Mesodermal cell (in vitro differentiated cells): ENCODE measurements around the gene KIAA1328.

Experiments used
- H3K27ac ChIP-seq: 2 replicates; pipeline ENCODE4 v1.7.0; 2013; ENCODE audit warnings: mild to moderate bottlenecking, low read depth, low read length, moderate library complexity; ENCODE audit not compliant: severe bottlenecking
- H3K36me3 ChIP-seq: 2 replicates; pipeline ENCODE4 v1.7.1; 2013; ENCODE audit warnings: mild to moderate bottlenecking, low read length, moderate library complexity; ENCODE audit not compliant: control insufficient read depth, insufficient read depth
- H3K4me1 ChIP-seq: one replicate; pipeline ENCODE4 v1.7.1; 2013; ENCODE audit warnings: mild to moderate bottlenecking, low read length; ENCODE audit not compliant: insufficient read depth, control insufficient read depth, poor library complexity, severe bottlenecking
- H3K4me3 ChIP-seq: 2 replicates; pipeline ENCODE4 v1.7.0; 2013; ENCODE audit warnings: low read length, control low read depth, mild to moderate bottlenecking; ENCODE audit not compliant: insufficient read depth, poor library complexity, severe bottlenecking; ENCODE audit errors: extremely low read depth
- H3K9me3 ChIP-seq: 2 replicates; pipeline ENCODE4 v1.7.1; 2013; ENCODE audit warnings: mild to moderate bottlenecking, low read length, moderate library complexity; ENCODE audit not compliant: control insufficient read depth
- WGBS, 2 experiments: methylation state at CpG; one replicate each; pipeline ENCODE4 v1.1.5; 2013; ENCODE audit warnings: missing lambda C conversion rate in 2 of 2; ENCODE audit not compliant: insufficient coverage in 2 of 2; 5-methylcytosine and 5-hydroxymethylcytosine counted together

Gene KIAA1328

DNA sequence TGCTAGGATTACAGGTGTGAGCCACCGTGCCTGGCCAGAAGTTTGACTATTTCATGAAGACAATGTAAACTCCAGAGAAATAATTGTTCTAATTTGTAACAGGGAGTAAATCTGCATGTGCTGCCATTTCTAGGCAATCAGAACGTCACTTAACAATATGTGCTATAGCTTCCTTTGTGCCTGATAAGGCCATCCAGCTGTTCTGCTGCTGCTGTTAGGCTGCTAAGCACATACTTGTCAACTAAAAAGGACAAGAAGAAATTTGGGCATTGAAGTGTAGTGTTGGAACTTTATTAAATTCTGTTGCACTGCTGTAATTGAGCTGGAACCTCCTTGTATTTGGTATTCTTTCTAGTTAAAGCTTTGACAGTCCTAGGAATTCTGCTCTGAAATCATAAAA lies 57.1 kb downstream of the KIAA1328 start:
- Histone ChIP-seq H3K9me3 (no peaks in the 10 kb centered on the region), H3K27ac (no peak overlapping the region), H3K4me1 (peaks cover 12% of the 10 kb centered on the region), H3K4me3 (no peak overlapping the region), H3K36me3 (no peaks in the 10 kb centered on the region)
- 100% methylated on average over 2 of the region's 2 CpGs for WGBS, 2 experiments

DNA sequence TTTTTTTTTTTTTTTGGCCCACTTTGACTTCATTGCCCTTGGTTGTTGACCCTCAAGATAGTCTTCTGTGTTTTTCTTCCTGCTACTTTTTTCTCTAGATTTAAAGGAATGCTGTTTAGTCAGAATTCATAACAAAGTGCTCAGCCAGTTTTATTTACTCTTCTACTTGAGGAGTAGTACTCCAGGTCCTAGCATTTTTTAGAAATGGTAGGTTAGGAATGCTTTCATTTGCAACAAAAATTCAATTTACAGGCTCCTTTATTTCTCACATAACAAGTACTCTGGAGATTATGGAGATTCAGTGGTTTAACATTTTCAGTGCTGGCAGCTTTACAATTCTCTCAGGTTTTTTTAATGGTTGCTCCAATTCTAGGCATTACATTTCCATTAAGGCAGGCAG lies 58.2 kb downstream of the KIAA1328 start:
- Histone ChIP-seq H3K4me1 (peaks cover 12% of the 10 kb centered on the region), H3K36me3 (no peaks in the 10 kb centered on the region), H3K4me3 (no peak overlapping the region), H3K27ac (no peak overlapping the region), H3K9me3 (no peaks in the 10 kb centered on the region)

DNA sequence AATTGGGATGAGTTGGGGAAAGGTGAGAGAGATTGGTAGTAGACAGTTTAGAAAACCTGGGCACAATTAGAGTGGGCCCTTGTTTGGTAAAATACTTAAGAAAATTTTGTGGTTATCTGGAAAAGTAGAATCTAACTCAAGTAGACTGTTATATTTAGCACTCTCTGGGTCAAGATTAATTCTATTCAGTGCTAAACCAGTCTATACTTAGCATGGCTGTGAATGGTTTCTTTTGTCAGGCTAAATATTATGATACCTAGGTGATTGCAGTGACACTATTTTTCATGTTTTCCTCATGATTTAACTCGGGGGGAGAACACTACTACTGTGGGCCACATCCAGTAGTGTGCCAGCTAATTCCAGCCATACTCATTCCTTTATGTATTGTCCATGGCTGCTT lies 58.9 kb downstream of the KIAA1328 start:
- Histone ChIP-seq H3K4me1 (peaks cover 12% of the 10 kb centered on the region), H3K9me3 (no peaks in the 10 kb centered on the region), H3K4me3 (no peak overlapping the region), H3K27ac (no peak overlapping the region), H3K36me3 (no peaks in the 10 kb centered on the region)
- 60 to 86% methylated on average over 1 of the region's 1 CpG for WGBS, 2 experiments

DNA sequence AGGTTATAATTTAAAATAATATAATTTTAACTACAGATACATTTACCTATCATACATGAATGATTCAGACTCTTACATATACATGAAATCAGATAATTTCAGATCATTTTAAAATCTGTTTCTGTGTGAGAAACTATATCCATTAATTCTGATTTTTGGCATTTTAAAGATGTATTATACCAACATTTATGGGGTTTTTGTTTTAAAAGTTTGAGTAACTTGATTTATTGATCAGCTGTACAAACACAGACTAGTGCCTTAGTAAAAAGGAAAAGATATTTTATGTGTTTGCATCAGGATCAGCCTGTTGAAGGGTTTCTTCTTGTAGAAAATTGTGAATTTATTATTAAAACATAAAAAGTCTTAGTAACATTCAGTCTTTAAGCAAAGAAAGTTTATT lies 59.9 kb downstream of the KIAA1328 start:
- no peak overlapping the region for H3K27ac ChIP-seq
- H3K36me3 ChIP-seq, result no peaks in the 10 kb centered on the region
- H3K4me1 ChIP-seq, result peaks cover 12% of the 10 kb centered on the region

DNA sequence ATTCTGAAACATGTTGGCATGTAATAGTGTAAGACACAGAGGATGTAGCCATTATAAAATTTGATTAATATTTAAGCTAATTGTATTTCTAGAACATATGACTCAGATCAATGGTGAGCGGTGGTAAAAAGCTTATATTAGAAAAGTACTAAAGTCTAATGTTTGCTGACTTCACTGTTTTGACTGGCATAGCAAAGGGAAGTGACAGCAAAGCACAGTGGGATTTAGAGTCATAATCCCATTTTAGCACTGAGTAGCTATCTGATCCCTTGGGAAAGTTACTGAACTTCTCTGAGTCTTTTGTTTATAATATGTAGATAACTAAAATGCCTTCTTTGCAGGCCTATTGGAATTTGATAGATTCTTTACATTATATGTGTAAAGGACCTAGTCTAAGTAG lies 60.4 kb downstream of the KIAA1328 start:
- Histone ChIP-seq H3K4me3 (no peak overlapping the region), H3K4me1 (peaks cover 12% of the 10 kb centered on the region), H3K27ac (no peak overlapping the region), H3K36me3 (no peaks in the 10 kb centered on the region), H3K9me3 (no peaks in the 10 kb centered on the region)
- no CpG with 5 or more reads among the region's 1 CpG for WGBS, 2 experiments

More for the DNA sequence above, 59.9 kb downstream of the KIAA1328 start:
- Histone ChIP-seq H3K9me3 (no peaks in the 10 kb centered on the region), H3K4me3 (no peak overlapping the region)

DNA sequence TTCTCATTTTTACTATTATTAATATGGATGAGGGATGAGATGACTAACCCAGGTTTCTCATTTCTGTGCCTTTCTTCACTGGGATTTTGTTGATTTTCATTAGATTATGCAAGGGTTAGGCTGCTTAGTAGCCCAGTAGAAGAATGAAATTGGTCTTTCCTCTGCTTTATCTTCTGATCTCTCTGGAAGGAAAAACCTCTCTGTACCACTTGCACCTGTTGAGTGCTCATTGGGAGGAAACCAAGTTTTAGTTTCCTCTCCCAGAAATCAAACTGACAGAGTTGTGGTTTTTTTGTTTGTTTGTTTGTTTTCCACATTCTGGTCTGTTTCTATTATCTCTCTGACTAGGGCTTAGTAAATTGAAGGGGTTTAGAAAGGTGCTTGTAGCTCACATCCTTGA lies 60.8 kb downstream of the KIAA1328 start:
- no peaks in the 10 kb centered on the region for H3K9me3 ChIP-seq
- H3K27ac ChIP-seq, result no peak overlapping the region
- no peaks in the 10 kb centered on the region for H3K36me3 ChIP-seq
- no peak overlapping the region for H3K4me3 ChIP-seq
- peaks cover 12% of the 10 kb centered on the region for H3K4me1 ChIP-seq

DNA sequence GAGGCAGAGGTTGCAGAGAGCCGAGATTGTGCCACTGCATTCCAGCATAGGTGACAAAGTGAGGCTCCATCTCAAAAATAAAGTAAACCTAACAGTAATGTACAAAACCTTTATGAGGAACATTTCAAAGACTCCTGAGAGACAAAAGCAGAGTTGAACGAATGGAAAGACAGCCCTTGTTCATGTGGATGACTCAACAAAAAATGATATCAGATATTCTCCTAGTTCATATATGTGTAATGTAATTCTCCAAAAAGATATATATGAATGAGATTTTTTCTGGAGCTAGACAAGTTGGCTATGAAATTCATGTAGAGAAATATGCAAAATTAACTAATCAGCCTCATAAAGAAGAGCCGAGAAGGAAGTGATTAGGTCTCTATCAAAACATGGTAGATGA lies 61.7 kb downstream of the KIAA1328 start:
- H3K36me3 ChIP-seq, result no peaks in the 10 kb centered on the region
- 86 to 100% methylated on average over 1 of the region's 3 CpGs for WGBS, 2 experiments
- no peaks in the 10 kb centered on the region for H3K9me3 ChIP-seq
- no peak overlapping the region for H3K27ac ChIP-seq
- H3K4me3 ChIP-seq, result no peak overlapping the region
- peaks cover 12% of the 10 kb centered on the region for H3K4me1 ChIP-seq

DNA sequence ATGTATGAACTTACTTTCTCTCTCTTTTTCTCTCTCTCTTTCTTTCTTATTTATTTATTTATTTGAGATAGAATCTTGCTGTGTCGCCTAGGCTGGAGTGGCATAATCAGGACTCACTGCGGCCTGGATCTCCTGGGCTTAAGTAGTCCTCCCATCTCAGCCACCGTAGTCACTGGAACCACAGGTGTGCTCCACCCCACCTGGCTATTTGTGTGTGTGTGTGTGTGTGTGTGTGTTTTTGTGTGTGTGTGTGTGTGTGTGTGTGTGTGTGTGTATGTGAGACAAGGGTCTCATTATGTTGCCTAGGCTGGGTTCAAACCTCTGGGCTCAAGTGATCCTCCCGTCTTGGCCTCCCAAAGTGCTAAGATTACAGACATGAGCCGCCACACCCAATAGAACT lies 64.3 kb downstream of the KIAA1328 start:
- Histone ChIP-seq H3K4me3 (no peak overlapping the region), H3K36me3 (no peaks in the 10 kb centered on the region), H3K9me3 (no peaks in the 10 kb centered on the region), H3K4me1 (peaks cover 7% of the 10 kb centered on the region), H3K27ac (no peak overlapping the region)
- WGBS, 2 experiments, result no CpG with 5 or more reads among the region's 5 CpGs

DNA sequence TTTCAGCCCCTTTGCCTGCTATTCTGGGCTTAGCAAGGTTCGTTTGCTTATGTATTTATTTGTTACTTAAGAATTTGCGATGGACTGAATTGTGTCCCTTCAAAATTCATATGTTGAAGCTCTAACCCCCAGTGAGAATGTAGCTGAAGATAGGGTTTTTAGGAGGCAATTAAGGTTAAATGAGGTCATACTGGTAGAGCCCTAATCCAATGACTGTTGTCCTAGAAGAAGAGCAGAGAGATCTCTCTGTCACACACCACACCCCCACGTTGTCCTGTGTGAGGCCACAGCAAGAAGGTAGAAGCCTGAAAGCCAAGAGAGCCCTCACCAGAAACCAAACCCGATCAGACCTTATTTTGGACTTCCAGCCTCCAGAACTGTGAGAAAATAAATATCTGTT lies 66.7 kb downstream of the KIAA1328 start:
- H3K4me1 ChIP-seq, result no peaks in the 10 kb centered on the region
- no peak overlapping the region for H3K27ac ChIP-seq
- H3K36me3 ChIP-seq, result no peaks in the 10 kb centered on the region
- 100% methylated on average over 2 of the region's 4 CpGs; no CpG with 5 or more reads in 1 of the 2 experiments for WGBS, 2 experiments
- no peak overlapping the region for H3K4me3 ChIP-seq
- H3K9me3 ChIP-seq, result no peaks in the 10 kb centered on the region

DNA sequence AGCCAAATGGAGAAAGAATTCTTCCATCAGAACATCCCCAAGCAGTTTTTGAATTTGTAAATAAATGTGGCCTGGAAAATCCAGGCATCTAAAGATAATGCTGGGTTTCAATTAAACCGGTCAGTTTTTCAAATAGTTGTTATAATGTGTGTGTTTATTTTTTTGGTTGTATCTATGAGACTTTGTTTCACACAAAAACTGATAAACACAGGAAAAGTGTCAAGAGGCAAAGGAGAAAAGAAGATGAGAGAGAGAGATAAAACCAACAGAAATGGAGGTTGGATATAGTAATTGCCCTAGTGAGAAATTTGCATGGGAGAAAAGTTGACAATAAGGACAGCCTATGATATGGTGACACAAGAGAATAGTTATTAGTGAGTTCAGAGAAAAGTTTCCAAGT lies 68.3 kb downstream of the KIAA1328 start:
- H3K36me3 ChIP-seq, result no peaks in the 10 kb centered on the region
- WGBS, 2 experiments, result 100% methylated on average over 1 of the region's 1 CpG; no CpG with 5 or more reads in 1 of the 2 experiments

DNA sequence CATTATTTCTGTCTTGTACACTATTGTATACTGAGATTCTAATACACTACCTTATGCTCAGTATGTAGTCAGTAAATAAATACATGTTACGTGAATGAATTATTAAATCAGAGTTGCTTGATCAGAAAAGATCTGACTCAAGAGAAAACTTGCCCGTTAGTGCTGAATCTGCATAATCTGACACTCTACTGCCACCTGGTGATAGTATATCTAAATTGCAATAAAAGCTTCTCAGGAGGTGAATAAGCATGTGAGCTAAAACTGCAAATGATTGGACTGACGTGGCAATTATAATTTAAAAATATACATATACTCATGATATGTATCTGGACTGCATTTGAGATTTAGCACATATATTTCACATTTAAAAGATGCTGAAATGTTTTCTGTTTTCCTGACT lies 70.4 kb downstream of the KIAA1328 start:
- WGBS, 2 experiments, result 50% methylated on average over 1 of the region's 3 CpGs; no CpG with 5 or more reads in 1 of the 2 experiments

More for the DNA sequence above, 68.3 kb downstream of the KIAA1328 start:
- H3K9me3 ChIP-seq, result no peaks in the 10 kb centered on the region
- no peaks in the 10 kb centered on the region for H3K4me1 ChIP-seq
- H3K27ac ChIP-seq, result no peak overlapping the region
- no peak overlapping the region for H3K4me3 ChIP-seq

DNA sequence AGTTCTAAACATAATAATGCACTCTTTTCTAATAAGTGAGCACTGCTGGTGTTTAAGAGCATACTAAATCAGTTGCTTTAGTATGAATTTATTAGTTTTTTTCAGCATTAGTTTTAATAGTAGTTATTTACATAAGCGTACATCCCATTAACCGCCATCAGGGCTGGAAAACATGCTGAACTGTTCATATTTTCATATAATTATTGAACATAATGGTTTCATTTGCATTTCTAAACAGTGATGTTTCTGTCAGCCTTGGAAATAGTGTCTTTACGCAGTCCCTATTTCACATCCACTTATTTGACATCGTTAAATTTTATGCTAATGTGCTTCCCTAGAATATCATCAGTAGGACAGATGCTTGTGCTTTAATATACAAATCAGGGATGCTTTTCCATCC lies 71.5 kb downstream of the KIAA1328 start:
- no peaks in the 10 kb centered on the region for H3K9me3 ChIP-seq
- H3K4me3 ChIP-seq, result no peak overlapping the region
- H3K36me3 ChIP-seq, result no peaks in the 10 kb centered on the region
- no CpG with 5 or more reads among the region's 4 CpGs for WGBS, 2 experiments
- H3K27ac ChIP-seq, result no peak overlapping the region
- H3K4me1 ChIP-seq, result no peaks in the 10 kb centered on the region

More for the DNA sequence above, 70.4 kb downstream of the KIAA1328 start:
- Histone ChIP-seq H3K36me3 (no peaks in the 10 kb centered on the region), H3K27ac (no peak overlapping the region), H3K4me1 (no peaks in the 10 kb centered on the region), H3K4me3 (no peak overlapping the region), H3K9me3 (no peaks in the 10 kb centered on the region)
